SKM-1 treated with dmso at 0.1 percent for 144 hours (cell line): ENCODE results near the gene ID4.

ENCODE experiments used
- DNase-seq: peaks from one replicate; lab custom pipeline; 2025; ENCODE audit not compliant: unreplicated experiment; lab: John Stamatoyannopoulos, UW

Gene ID4

GRCh38 chr6:19836799-19837510, at the start of gene ID4:
Gene ID4 (plus strand): TSS chr6:19837370. CDS start chr6:19837755, 385 bp downstream.
- DNase-seq, result no peak

GRCh38 chr6:19788686-19789085, 48.5 kb upstream of the ID4 start:
- DNase-seq, result no peak

GRCh38 chr6:19789100-19789803, 47.9 kb upstream of the ID4 start:
- DNase-seq, result peak; percentile 54

GRCh38 chr6:19791267-19791666, 45.9 kb upstream of the ID4 start:
- no peak for DNase-seq

GRCh38 chr6:19795211-19795610, 42.0 kb upstream of the ID4 start:
- DNase-seq, result no peak

- DNase-seq, result no peak
These were observed 40.7 kb upstream of the ID4 start for GRCh38 chr6:19796452-19796851.

- DNase-seq, result no peak
These were observed 38.8 kb upstream of the ID4 start for GRCh38 chr6:19798362-19798761.

GRCh38 chr6:19802656-19803055, 34.5 kb upstream of the ID4 start:
- no peak for DNase-seq

GRCh38 chr6:19803331-19804204, 33.6 kb upstream of the ID4 start:
- DNase-seq, result no peak

- peak; percentile 87 for DNase-seq
These were observed 32.7 kb upstream of the ID4 start for GRCh38 chr6:19804205-19805128.

- DNase-seq, result no peak
These were observed 32.1 kb upstream of the ID4 start for GRCh38 chr6:19805129-19805481.

- no peak for DNase-seq
These were observed 30.2 kb upstream of the ID4 start for GRCh38 chr6:19806971-19807396.

GRCh38 chr6:19811397-19812079, 25.6 kb upstream of the ID4 start:
- no peak for DNase-seq

- DNase-seq, result peak; percentile 13
These were observed 24.6 kb upstream of the ID4 start for GRCh38 chr6:19812512-19813119.

GRCh38 chr6:19818805-19819204, 18.4 kb upstream of the ID4 start:
- no peak for DNase-seq

- no peak for DNase-seq
These were observed 12.9 kb upstream of the ID4 start for GRCh38 chr6:19824058-19824807.

GRCh38 chr6:19827247-19827646, 9.9 kb upstream of the ID4 start:
- DNase-seq, result peak; percentile 24

- no peak for DNase-seq
These were observed 9.3 kb upstream of the ID4 start for GRCh38 chr6:19827903-19828302.

- DNase-seq, result no peak
These were observed 7.0 kb upstream of the ID4 start for GRCh38 chr6:19830171-19830570.
